ENCODE results near the gene TGDS.
"Not testable (repeated sequence)": the region's sequence is repeated elsewhere in the genome, so short reads cannot be mapped to it uniquely, and the experiment has no call there.

TGDS gene

GRCh38 chr13:94549232-94550061 lies 46.5 kb downstream of the TGDS start:
- peak; percentile 100 for DNase-seq

- peak; percentile 51 for DNase-seq
Observed at GRCh38 chr13:94548821-94549231, 47.1 kb downstream of the TGDS start.

GRCh38 chr13:94548382-94548781 lies 47.6 kb downstream of the TGDS start:
- peak; percentile 48 for DNase-seq

- DNase-seq: no peak
Observed at GRCh38 chr13:94546061-94546839, 49.7 kb downstream of the TGDS start.

GRCh38 chr13:94544922-94545321 lies 51.0 kb downstream of the TGDS start:
- DNase-seq: no peak

- DNase-seq: no peak
Observed at GRCh38 chr13:94542917-94543316, 53.0 kb downstream of the TGDS start.

GRCh38 chr13:94537740-94538630 lies 58.0 kb downstream of the TGDS start:
- no peak for DNase-seq

- DNase-seq: no peak
Observed at GRCh38 chr13:94535775-94536174, 60.2 kb downstream of the TGDS start.

- DNase-seq: no peak
Observed at GRCh38 chr13:94535231-94535630, 60.7 kb downstream of the TGDS start.

- no peak for DNase-seq
Observed at GRCh38 chr13:94534166-94534565, 61.8 kb downstream of the TGDS start.

- not testable (repeated sequence) for DNase-seq
Observed at GRCh38 chr13:94532278-94532677, 63.7 kb downstream of the TGDS start.

- not testable (repeated sequence) for DNase-seq
Observed at GRCh38 chr13:94526956-94527355, 69.0 kb downstream of the TGDS start.

- DNase-seq: no peak
Observed at GRCh38 chr13:94525781-94526180, 70.2 kb downstream of the TGDS start.

- DNase-seq: no peak
Observed at GRCh38 chr13:94524407-94524806, 71.5 kb downstream of the TGDS start.

All from KG1 (cell line).